Measurements from ENCODE around the gene GSAP.

GSAP gene

GRCh38 chr7:77407906-77408305 is 8.2 kb downstream of the GSAP start:
- TF ChIP-seq CTCF (IDR thresholded peaks at IDR 0.05) (no peak), ZFX (IDR thresholded peaks at IDR 0.05; ENCODE audit: borderline replicate concordance) (no peak)
- no peak overlapping the region for H3K27ac ChIP-seq

- no peak overlapping the region for H3K27ac ChIP-seq
- TF ChIP-seq ZFX (IDR thresholded peaks at IDR 0.05; ENCODE audit: borderline replicate concordance) (no peak), CTCF (IDR thresholded peaks at IDR 0.05) (no peak)
Measured at GRCh38 chr7:77406421-77406820, 9.7 kb downstream of the GSAP start.

GRCh38 chr7:77404641-77405040 is 11.5 kb downstream of the GSAP start:
- no peak for TF ChIP-seq ZFX (IDR thresholded peaks at IDR 0.05; ENCODE audit: borderline replicate concordance)
- no peak for TF ChIP-seq CTCF (IDR thresholded peaks at IDR 0.05)
- H3K27ac ChIP-seq = no peak overlapping the region

- no peak for TF ChIP-seq CTCF (IDR thresholded peaks at IDR 0.05)
- TF ChIP-seq ZFX (IDR thresholded peaks at IDR 0.05; ENCODE audit: borderline replicate concordance) = no peak
- H3K27ac ChIP-seq = no peak overlapping the region
Measured at GRCh38 chr7:77403957-77404356, 12.2 kb downstream of the GSAP start.

- TF ChIP-seq ZFX (IDR thresholded peaks at IDR 0.05; ENCODE audit: borderline replicate concordance) = no peak
- no peak for TF ChIP-seq CTCF (IDR thresholded peaks at IDR 0.05)
- no peak overlapping the region for H3K27ac ChIP-seq
Measured at GRCh38 chr7:77402818-77403217, 13.3 kb downstream of the GSAP start.

GRCh38 chr7:77401002-77401401 is 15.1 kb downstream of the GSAP start:
- no peak overlapping the region for H3K27ac ChIP-seq
- TF ChIP-seq CTCF (IDR thresholded peaks at IDR 0.05) (no peak), ZFX (IDR thresholded peaks at IDR 0.05; ENCODE audit: borderline replicate concordance) (no peak)

- H3K27ac ChIP-seq = no peak overlapping the region
- TF ChIP-seq ZFX (IDR thresholded peaks at IDR 0.05; ENCODE audit: borderline replicate concordance) = no peak
- no peak for TF ChIP-seq CTCF (IDR thresholded peaks at IDR 0.05)
Measured at GRCh38 chr7:77399816-77400215, 16.3 kb downstream of the GSAP start.
